Psoas muscle (tissue), 8 donors: ENCODE results near the gene KCNC3. TPM values are rescaled to one million over a fixed set of nuclear protein-coding genes. Genes with fewer than 3 reads are reported as not detected.

ENCODE experiments used
- ATAC-seq, 4 donors: fragments of 200-7000 bp; cut with Tn5 transposase; one replicate each; pipeline ENCODE4 v1.9.1; 2020; ENCODE audit warnings: moderate library complexity in 3 of 4, mild to moderate bottlenecking in 2 of 4
- DNase-seq, 2 donors: peaks; one replicate each; pipeline ENCODE4 v3.0.0-alpha.2; 2020
- H3K27ac ChIP-seq: fragments of 200-600 bp; one replicate; pipeline ENCODE4 v1.8.0; 2022
- H3K27me3 ChIP-seq, 3 donors: fragments of 200-600 bp in 1 of 3; one replicate each; pipeline versions ENCODE4 v1.6.1 to v1.8.0; 2013 to 2022; ENCODE audit warnings: low read length in 2 of 3, mild to moderate bottlenecking in 2 of 3, moderate library complexity in 1 of 3; ENCODE audit not compliant: insufficient read depth in 3 of 3
- H3K36me3 ChIP-seq, 2 donors: fragments of 200-600 bp in 1 of 2; one replicate each; pipeline versions ENCODE4 v1.6.1 to v1.8.0; 2013 to 2022; ENCODE audit warnings: low read depth in 1 of 2, mild to moderate bottlenecking in 1 of 2, moderate library complexity in 1 of 2; ENCODE audit not compliant: insufficient read depth in 1 of 2
- H3K4me1 ChIP-seq: fragments of 200-600 bp; one replicate; pipeline ENCODE4 v1.8.0; 2022
- H3K4me3 ChIP-seq: fragments of 200-600 bp; one replicate; pipeline ENCODE4 v1.8.0; 2022; ENCODE audit warnings: mild to moderate bottlenecking
- H3K9me3 ChIP-seq: fragments of 200-600 bp; one replicate; pipeline ENCODE4 v1.8.0; 2022
- CTCF ChIP-seq: fragments of 200-600 bp; IDR thresholded peaks from one replicate; pipeline ENCODE4 v1.8.0; 2022; ENCODE audit warnings: antibody characterized with exemption
- WGBS, 3 donors: extraction: QIAGEN DNeasy Blood & Tissue Kit; methylation state at CpG; one replicate each; pipeline versions ENCODE4 v1.1.6 to v1.1.7; 2013; 5-methylcytosine and 5-hydroxymethylcytosine counted together
- intact Hi-C, 2 donors: fragments of 100-400 bp; cut with DNase I; formaldehyde crosslinking; loops; one replicate each; pipeline versions ENCODE4 v1.11.0 to v1.14.2; 2022
- polyA plus RNA-seq, 3 donors: library from polyadenylated mRNA; stranded (reverse); fragments of 200-250 nt; gene quantifications; one replicate each; pipeline ENCODE4 v1.2.3, GENCODE V29; 2013
- total RNA-seq, 4 donors: library from RNA; stranded (reverse); fragmentation: NEBNext Ultra II Directional in 2 of 4; extraction: Animal tissue kit (Norgen Biotek cat#: 25700) in 2 of 4; gene quantifications; one replicate each; pipeline versions ENCODE4 v1.2.1 to v1.2.4, GENCODE V29; 2021 to 2023
- donor health status: healthy with polysubstance abuse.
- donor health status: DM: no; HTN: no; CAD: no; lungs with moderate emphysema.
- donor health status: Bipolar disorder and iron deficiency.
- donor health status: healthy.
- donor health status: DM: yes; HTN: yes; CAD: no.
- donor health status: DM: no; HTN: no; CAD: no.
- donor health status: DM: no; HTN: no; CAD: no.
- donor health status: DM: yes; HTN: yes; CAD: no.

The KCNC3 gene
- total and polyA plus RNA-seq, 7 donors: 0.10 to 2.4 (median 1.0) TPM

- Histone ChIP-seq H3K4me1 (peaks cover 15% of the 10 kb centered on the region), H3K36me3 (peaks cover 0 to 50% of the 10 kb centered on the region in 2 donors), H3K9me3 (no peaks in the 10 kb centered on the region), H3K27ac (no peak overlapping the region), H3K4me3 (peak overlapping the region; percentile 91), H3K27me3 (no peaks in the 10 kb centered on the region)
- whole genome bisulfite sequencing, 3 donors: 54 to 57% (median 55%) methylated on average over 7 of the region's 7 CpGs
- TF ChIP-seq CTCF: no peak
- intact Hi-C loops: no loop called here
- DNase-seq: peak; percentile 42 to 68
- ATAC-seq: peak in 3 of 4 donors; percentile 0 to 18 (median 15)
These were observed 47.9 kb upstream of the KCNC3 start for GRCh38 chr19:50377051-50377461.

- peak; percentile 95 to 97 for DNase-seq
- ATAC-seq: peak; percentile 94 to 96 (median 96)
- Histone ChIP-seq H3K27me3 (no peaks in the 10 kb centered on the region), H3K9me3 (no peaks in the 10 kb centered on the region), H3K4me1 (peaks cover 15% of the 10 kb centered on the region), H3K27ac (peak within 1 kb of the TSS; percentile 100), H3K4me3 (peak within 1 kb of the TSS; percentile 91), H3K36me3 (peaks cover 0 to 43% of the 10 kb centered on the region in 2 donors)
- WGBS, 3 donors: 2% methylated on average over 51 to 67 of the region's 67 CpGs
- TF ChIP-seq CTCF: no peak
- intact Hi-C loops: no loop called here
These were observed 47.2 kb upstream of the KCNC3 start, which contains the start of gene NR1H2 for GRCh38 chr19:50376166-50377050. Gene NR1H2 (plus strand): TSS chr19:50376457. CDS start chr19:50377606, 1,149 bp downstream.

- WGBS, 3 donors: 78 to 83% (median 79%) methylated on average over 10 of the region's 10 CpGs
- intact Hi-C loops: loop anchor here in 1 of 2 donors (5.0 kb wide), 1 partner anchor 40 kb away; no protein-coding TSS in a partner anchor
These were observed 42.8 kb upstream of the KCNC3 start for GRCh38 chr19:50371914-50372475.

More at GRCh38 chr19:50371914-50372475, 42.8 kb upstream of the KCNC3 start:
- TF ChIP-seq CTCF: no peak
- H3K36me3 ChIP-seq: no peaks in the 10 kb centered on the region
- H3K4me1 ChIP-seq: peaks cover 15% of the 10 kb centered on the region
- ATAC-seq (no peak), DNase-seq (no peak)
- no peaks in the 10 kb centered on the region for H3K9me3 ChIP-seq
- H3K27ac ChIP-seq: no peak overlapping the region
- H3K4me3 ChIP-seq: no peak overlapping the region
- H3K27me3 ChIP-seq: no peaks in the 10 kb centered on the region
